NCI-H2196 treated with DMSO at 0.1 percent for 48 hours (cell line): ENCODE measurements around the gene KIF25.
A peak's percentile ranks its signal among the peaks of the same experiment; 100 is the strongest.

Source experiments
- DNase-seq: peaks from one replicate; lab custom pipeline; 2025; ENCODE audit not compliant: unreplicated experiment; lab: John Stamatoyannopoulos, UW

The KIF25 gene

GRCh38 chr6:168035098-168035660, 37.7 kb downstream of the KIF25 start:
- peak; percentile 5 for DNase-seq

DNA sequence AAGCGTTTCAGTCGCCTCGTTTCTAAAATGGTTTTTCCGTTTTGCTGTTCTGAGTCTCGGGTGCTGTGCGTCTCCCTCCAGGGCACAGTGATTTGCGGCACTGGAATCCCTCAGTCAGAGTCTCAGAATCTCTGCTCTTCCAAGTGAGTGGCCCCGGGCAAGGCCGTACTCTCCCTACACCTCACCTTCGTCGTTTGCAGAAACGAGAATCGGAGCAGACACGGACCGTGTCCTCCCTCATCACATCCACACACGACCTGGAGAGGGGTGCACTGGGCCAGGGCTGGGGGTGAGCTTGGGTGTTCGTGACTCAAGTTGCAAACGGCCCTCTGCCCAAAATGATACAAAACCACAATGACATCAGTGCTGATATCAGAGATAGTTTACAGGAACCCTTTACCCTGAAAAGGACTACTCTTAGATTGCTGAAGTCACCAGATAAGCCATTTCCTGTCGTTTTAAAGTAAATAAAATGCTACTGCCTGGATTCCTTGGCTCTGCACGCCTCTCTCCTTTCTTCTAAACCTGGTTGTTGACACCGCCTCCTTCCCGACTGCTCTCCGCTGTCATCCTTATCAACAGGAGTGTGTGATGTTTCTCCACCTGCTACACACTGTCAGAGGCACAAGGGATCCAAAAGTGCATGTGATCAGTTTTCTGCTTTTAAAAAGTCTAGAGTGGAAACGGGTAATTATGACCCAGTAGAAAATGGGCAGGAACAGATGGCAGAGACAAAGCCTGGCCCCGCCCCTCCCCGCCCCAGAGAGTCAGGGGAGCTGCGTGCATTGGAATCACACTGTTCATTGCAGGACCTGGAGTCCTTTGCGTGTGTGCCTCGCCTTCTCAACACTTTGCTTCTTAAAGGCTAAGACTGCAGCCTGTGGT, 38.4 kb downstream of the KIF25 start:
- DNase-seq: no peak

DNA sequence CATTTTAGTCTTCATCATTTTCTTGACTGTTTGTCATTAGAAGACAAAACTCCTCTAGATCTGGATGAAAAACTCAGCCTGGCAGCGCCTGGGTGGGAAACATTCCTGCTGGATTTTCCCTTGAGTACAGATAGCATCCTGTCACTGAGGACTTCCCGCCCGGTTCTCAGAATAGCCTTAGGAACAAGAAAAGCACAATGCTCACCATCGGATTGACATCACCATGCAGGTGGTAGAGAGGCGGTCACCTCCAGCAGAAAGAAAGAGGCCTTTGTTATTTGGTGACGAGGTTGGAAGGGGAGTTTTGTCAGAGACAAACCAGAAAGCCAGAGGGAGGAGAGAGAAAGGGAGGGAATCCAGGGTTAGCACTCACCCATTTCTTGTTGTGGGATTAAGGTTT, 39.8 kb downstream of the KIF25 start:
- no peak for DNase-seq

- no peak for DNase-seq
Observed at GRCh38 chr6:168037856-168038255, 40.4 kb downstream of the KIF25 start.

GRCh38 chr6:168038576-168039140, 41.2 kb downstream of the KIF25 start:
- no peak for DNase-seq

DNA sequence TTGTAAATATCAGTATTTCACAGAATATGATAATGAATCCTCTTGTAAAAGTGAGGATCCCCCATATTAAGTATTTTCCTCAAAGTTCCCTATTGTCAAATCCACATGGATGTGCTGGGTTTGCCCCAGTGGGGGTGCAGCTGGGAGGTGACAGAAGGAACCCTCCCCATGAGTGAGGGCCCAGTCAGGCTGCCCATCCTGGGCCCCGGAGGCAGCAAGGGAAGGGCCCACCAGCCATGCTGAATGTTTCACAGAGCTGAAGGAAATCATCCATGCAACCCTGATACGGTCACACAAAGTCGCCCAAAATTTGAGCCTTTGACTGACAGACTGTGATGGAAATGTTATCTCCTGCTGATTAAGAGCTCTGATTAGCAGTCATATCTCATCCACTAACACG, 41.8 kb downstream of the KIF25 start:
- no peak for DNase-seq

GRCh38 chr6:168039849-168040248, 42.4 kb downstream of the KIF25 start:
- no peak for DNase-seq

GRCh38 chr6:168040856-168041496, 43.5 kb downstream of the KIF25 start:
- DNase-seq: no peak

DNA sequence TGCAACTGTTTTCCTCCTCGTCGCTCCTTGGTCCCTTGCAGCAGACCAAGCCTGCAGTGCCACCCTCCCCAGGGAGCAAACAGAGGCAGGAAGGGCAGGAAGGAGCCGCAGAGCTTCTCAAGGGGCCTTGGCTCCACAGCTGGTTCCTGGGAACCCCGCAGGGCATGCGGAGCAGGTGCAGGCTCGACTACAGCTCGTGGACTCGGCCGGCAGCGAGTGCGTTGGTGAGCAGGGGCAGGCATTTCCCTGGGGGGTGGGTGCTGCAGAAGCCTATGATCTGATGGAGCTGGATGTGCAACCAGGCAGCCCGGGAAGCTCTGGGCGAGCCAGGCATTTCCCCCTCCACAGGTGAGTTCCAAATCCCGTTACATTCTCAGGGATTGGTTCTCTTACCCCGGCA, 44.5 kb downstream of the KIF25 start:
- DNase-seq: no peak

- DNase-seq: no peak
Observed at GRCh38 chr6:168042426-168043192, 45.1 kb downstream of the KIF25 start.

- no peak for DNase-seq
Observed at GRCh38 chr6:168043193-168043847, 45.8 kb downstream of the KIF25 start.

DNA sequence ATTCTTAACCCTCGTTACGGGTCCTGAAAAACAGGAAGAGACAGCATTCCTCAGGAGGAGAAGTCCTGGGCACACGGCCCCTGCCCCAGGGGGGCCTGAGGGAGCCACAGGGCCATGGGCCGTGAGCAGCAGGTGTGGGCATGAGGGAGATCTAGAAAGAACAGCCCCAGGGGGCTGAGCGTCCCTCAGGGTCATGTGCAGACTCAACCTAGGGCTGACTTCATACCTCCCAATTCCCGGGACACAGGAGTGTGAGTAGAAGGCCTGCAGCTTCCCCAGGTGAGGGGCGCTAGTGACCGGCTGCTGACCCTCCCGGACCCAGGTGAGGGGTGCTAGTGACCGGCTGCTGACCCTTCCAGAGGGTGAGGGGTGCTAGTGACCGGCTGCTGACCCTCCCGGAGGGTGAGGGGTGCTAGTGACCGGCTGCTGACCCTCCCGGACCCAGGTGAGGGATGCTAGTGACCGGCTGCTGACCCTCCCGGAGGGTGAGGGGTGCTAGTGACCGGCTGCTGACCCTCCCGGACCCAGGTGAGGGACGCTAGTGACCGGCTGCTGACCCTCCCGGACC, 46.5 kb downstream of the KIF25 start:
- DNase-seq: no peak

DNA sequence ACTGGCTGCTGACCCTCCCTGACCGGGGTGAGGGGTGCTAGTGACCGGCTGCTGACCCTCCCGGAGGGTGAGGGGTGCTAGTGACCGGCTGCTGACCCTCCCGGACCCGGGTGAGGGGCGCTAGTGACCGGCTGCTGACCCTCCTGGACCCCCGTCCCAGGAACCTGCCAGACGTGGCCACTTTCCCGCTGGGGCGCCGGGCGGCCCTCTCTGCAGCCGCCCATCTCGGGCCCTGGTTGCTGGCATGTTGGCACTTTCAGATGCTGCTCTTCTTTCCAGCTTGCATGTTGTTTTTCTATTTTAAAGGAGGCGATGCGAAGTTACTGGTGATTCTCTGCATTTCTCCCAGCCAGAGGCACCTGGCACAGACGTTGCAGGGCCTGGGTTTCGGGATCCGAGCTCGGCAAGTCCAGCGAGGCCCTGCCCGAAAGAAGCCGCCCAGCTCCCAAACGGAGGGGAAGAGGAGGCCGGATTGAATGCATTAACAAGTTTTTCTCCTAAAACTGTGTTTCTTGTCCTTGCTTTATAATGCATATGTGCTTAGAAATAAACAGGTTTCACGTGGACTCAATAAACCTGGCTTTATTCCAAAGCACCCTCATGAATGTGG, 47.2 kb downstream of the KIF25 start:
- DNase-seq: no peak

- DNase-seq: no peak
Observed at GRCh38 chr6:168045141-168045691, 47.7 kb downstream of the KIF25 start.

DNA sequence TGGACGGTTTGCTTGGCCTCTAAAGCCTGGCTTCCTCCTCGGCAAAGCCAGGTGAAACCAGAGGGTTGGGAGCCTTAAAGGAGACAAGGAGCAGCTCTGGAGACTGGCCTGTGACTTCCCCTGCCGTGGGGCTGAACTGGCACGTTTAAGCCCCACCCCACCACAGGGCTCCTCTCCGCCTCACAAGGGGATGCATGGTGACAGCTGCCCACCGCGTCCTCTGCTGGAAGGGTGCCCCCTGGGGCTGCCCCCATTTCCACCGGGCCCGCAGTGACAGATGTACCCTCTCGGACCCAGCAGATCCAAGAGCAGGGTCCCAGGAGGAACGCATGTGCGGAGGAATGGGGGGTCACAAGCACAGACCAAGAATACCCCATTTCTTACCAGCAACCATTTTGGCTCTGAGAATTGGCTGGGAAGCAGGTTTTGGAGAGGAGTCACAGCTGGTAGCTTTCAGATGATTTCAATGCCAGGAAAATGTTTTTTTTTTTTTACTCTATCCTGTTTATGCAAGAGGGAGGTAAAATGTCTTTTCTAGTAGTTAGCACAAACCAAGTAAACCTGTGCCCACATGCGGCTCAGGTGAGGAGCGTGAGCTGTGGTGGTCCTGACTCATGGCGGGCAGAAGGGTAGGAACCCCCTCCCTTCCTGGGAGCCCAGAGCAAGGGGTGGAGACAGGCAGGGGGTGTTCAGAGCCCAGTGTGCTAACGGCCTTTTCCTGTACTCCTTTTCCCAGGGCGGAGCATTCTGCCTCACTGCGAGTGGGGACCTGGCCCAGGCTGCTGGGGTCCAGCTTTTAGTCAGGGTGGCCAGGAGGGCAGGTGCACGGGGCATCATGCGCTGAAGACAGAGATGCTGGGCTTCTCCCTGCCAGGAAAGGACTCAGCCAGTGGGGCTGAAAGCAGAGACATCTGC, 48.5 kb downstream of the KIF25 start:
- DNase-seq: no peak

- DNase-seq: no peak
Observed at GRCh38 chr6:168046696-168047095, 49.2 kb downstream of the KIF25 start.

DNA sequence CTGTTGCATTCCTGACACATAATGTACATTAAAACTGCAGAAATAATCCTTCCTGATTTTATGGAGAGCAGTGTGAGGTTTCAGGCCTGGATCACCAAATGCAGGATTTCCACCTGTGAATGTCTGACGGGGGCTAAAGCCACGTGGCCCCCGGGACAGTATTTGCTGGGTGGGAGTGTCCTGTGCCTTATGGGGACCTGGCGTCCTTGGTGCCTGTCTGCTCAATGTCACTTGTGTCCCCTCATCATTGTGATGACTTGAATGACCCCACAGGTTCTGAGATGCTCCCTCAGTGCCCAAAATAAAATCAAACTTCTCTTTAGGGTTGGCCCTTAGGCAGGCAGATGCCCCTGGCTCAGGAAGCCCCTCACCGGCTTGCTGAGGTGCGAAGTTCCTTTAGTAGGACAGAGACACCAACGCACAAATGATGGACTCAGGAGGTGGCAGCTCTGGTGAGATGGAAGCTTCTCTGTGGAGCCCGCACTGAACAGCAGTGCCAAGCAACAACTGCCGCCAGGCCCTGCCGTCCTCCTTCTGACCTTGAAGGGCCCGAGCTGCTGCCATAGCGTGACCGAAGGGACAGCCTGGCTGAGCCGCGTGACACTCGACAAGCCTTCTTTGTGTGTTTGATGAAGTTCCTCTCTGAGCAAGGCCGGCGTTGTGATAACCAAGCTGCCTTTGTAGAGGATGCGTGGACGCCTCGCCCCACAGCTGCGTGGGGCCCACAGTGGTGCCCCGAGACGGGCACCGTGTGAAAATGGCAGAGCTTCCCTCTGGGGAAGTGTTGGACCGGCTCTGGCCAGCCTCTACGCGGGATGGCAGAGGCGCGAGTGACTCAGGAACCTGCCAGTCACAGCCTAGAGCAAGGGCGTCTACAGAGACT, 50.6 kb downstream of the KIF25 start:
- DNase-seq: no peak

GRCh38 chr6:168048724-168049025, 51.2 kb downstream of the KIF25 start:
- no peak for DNase-seq
